Adrenal gland (tissue), 5 donors: Measurements from ENCODE around the gene GRID1.

Source experiments
- CTCF ChIP-seq, 6 experiments: fragments of 450-650 bp in 4 of 6; fragments of 200-600 bp in 2 of 6; sonication (generic) in 1 of 6; IDR thresholded peaks; 1 replicate in 5 of 6; 2 replicates in 1 of 6; pipeline versions ENCODE4 v1.5.1 to v1.8.0; 2016 to 2021; ENCODE audit warnings: antibody characterized with exemption in 6 of 6, mild to moderate bottlenecking in 2 of 6, moderate library complexity in 1 of 6
- POLR2A ChIP-seq, 2 donors: fragments of 450-650 bp; IDR thresholded peaks; one replicate each; pipeline ENCODE4 v1.6.1; 2017; ENCODE audit warnings: antibody characterized with exemption in 2 of 2, mild to moderate bottlenecking in 2 of 2, moderate library complexity in 1 of 2
- donor health status: DM: no; HTN: no; CAD: no.

GRCh38 chr10:85927952-85928665 lies 438.5 kb downstream of the GRID1 start:
- TF ChIP-seq CTCF (IDR thresholded peaks at IDR 0.05) (no peak), POLR2A (IDR thresholded peaks at IDR 0.05) (no peak)
